SK-N-SH treated with all-trans-retinoic acid at 6 μM for 48 hours (cell line): Measurements from ENCODE around the gene PCDH9.

Experiments
- CSDC2 ChIP-seq: fragments of 250-450 bp; sonication (Bioruptor Pico); IDR thresholded peaks from 2 replicates; pipeline ENCODE4 v1.5.0; 2020; ENCODE audit warnings: mild to moderate bottlenecking, moderate library complexity
- GLIS3 ChIP-seq: fragments of 250-450 bp; sonication (Bioruptor Pico); IDR thresholded peaks from 2 replicates; pipeline ENCODE4 v1.5.0; 2020; ENCODE audit warnings: mild to moderate bottlenecking, moderate library complexity
- ISL1 ChIP-seq: fragments of 250-450 bp; sonication (Bioruptor Pico); IDR thresholded peaks from 2 replicates; pipeline ENCODE4 v2.1.2; 2022; ENCODE audit warnings: mild to moderate bottlenecking, moderate library complexity
- PPARA ChIP-seq: fragments of 250-450 bp; sonication (Bioruptor Pico); IDR thresholded peaks from 2 replicates; pipeline ENCODE4 v1.5.0; 2020; ENCODE audit warnings: mild to moderate bottlenecking, borderline replicate concordance
- RARB ChIP-seq: fragments of 250-450 bp; sonication (Bioruptor Pico); IDR thresholded peaks from 2 replicates; pipeline ENCODE4 v1.8.0; 2021; ENCODE audit warnings: mild to moderate bottlenecking, moderate library complexity
- ZFP3 ChIP-seq: fragments of 250-450 bp; sonication (Bioruptor Pico); IDR thresholded peaks from 2 replicates; pipeline ENCODE4 v1.5.0; 2020; ENCODE audit warnings: mild to moderate bottlenecking, moderate library complexity
- ZNF70 ChIP-seq: fragments of 450-650 bp; formaldehyde crosslinking; IDR thresholded peaks from 2 replicates; pipeline ENCODE4 v1.5.0; 2020; ENCODE audit warnings: mild to moderate bottlenecking, moderate library complexity
- ZNF8 ChIP-seq: fragments of 450-650 bp; formaldehyde crosslinking; IDR thresholded peaks from 2 replicates; pipeline ENCODE4 v1.5.0; 2020; ENCODE audit warnings: mild to moderate bottlenecking, moderate library complexity
- TF ChIP-seq, protein P1 (sequence below): fragments of 250-450 bp; sonication (Bioruptor Pico); IDR thresholded peaks from 2 replicates; pipeline ENCODE4 v1.5.1; 2020; ENCODE audit warnings: low read depth, mild to moderate bottlenecking, moderate library complexity
- TF ChIP-seq, protein P2 (sequence below): fragments of 250-450 bp; sonication (Bioruptor Pico); IDR thresholded peaks from 2 replicates; pipeline ENCODE4 v1.8.0; 2021; ENCODE audit warnings: low read depth, mild to moderate bottlenecking, moderate library complexity, borderline replicate concordance
- TF ChIP-seq, protein P3 (sequence below): fragments of 250-450 bp; sonication (Bioruptor Pico); IDR thresholded peaks from 2 replicates; pipeline ENCODE4 v1.8.0; 2020; ENCODE audit warnings: mild to moderate bottlenecking, moderate library complexity, borderline replicate concordance

DNA sequence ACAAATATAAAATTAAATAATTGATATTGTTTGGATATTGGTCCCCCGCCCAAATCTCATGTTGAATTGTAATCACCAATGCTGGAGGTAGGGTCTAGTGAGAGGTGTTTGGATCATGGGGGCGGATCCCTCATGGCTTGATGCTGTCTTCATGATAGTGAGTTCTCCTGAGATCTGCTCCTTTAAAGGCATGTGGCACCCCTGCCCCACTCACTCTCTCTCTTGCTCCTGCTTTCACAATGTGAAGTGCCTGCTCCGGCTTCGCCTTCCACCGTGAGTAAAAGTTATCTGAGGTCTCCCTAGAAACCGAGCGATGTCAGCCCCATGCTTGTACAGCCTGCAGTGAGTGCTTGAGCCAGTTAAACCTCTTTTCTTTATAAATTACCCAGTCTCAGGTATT, 248.2 kb downstream of the PCDH9 start:
- TF ChIP-seq CSDC2 (CRISPR knock-in tag) = no peak
- no peak for TF ChIP-seq RARB (CRISPR knock-in tag)
- no peak for TF ChIP-seq ZNF8
- TF ChIP-seq ISL1 (CRISPR knock-in tag) = no peak
- TF ChIP-seq, protein P1, sequence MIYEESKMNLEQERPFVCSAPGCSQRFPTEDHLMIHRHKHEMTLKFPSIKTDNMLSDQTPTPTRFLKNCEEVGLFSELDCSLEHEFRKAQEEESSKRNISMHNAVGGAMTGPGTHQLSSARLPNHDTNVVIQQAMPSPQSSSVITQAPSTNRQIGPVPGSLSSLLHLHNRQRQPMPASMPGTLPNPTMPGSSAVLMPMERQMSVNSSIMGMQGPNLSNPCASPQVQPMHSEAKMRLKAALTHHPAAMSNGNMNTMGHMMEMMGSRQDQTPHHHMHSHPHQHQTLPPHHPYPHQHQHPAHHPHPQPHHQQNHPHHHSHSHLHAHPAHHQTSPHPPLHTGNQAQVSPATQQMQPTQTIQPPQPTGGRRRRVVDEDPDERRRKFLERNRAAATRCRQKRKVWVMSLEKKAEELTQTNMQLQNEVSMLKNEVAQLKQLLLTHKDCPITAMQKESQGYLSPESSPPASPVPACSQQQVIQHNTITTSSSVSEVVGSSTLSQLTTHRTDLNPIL = no peak
- no peak for TF ChIP-seq ZNF70 (CRISPR knock-in tag)
- no peak for TF ChIP-seq PPARA (CRISPR knock-in tag)
- TF ChIP-seq, protein P2, sequence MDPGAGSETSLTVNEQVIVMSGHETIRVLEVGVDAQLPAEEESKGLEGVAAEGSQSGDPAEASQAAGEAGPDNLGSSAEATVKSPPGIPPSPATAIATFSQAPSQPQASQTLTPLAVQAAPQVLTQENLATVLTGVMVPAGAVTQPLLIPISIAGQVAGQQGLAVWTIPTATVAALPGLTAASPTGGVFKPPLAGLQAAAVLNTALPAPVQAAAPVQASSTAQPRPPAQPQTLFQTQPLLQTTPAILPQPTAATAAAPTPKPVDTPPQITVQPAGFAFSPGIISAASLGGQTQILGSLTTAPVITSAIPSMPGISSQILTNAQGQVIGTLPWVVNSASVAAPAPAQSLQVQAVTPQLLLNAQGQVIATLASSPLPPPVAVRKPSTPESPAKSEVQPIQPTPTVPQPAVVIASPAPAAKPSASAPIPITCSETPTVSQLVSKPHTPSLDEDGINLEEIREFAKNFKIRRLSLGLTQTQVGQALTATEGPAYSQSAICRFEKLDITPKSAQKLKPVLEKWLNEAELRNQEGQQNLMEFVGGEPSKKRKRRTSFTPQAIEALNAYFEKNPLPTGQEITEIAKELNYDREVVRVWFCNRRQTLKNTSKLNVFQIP (CRISPR knock-in tag) = no peak
- TF ChIP-seq ZFP3 (CRISPR knock-in tag) = no peak
- TF ChIP-seq, protein P3, sequence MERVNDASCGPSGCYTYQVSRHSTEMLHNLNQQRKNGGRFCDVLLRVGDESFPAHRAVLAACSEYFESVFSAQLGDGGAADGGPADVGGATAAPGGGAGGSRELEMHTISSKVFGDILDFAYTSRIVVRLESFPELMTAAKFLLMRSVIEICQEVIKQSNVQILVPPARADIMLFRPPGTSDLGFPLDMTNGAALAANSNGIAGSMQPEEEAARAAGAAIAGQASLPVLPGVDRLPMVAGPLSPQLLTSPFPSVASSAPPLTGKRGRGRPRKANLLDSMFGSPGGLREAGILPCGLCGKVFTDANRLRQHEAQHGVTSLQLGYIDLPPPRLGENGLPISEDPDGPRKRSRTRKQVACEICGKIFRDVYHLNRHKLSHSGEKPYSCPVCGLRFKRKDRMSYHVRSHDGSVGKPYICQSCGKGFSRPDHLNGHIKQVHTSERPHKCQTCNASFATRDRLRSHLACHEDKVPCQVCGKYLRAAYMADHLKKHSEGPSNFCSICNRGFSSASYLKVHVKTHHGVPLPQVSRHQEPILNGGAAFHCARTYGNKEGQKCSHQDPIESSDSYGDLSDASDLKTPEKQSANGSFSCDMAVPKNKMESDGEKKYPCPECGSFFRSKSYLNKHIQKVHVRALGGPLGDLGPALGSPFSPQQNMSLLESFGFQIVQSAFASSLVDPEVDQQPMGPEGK (CRISPR knock-in tag) = no peak
- no peak for TF ChIP-seq GLIS3 (CRISPR knock-in tag)
